Measurements from ENCODE around the gene CATSPERB.

- no peak for TF ChIP-seq ZNF521 (tag by site-specific recombination; IDR thresholded peaks at IDR 0.05)
- TF ChIP-seq GLIS1 (tag by site-specific recombination; IDR thresholded peaks at IDR 0.05): no peak
- TF ChIP-seq, protein P1, sequence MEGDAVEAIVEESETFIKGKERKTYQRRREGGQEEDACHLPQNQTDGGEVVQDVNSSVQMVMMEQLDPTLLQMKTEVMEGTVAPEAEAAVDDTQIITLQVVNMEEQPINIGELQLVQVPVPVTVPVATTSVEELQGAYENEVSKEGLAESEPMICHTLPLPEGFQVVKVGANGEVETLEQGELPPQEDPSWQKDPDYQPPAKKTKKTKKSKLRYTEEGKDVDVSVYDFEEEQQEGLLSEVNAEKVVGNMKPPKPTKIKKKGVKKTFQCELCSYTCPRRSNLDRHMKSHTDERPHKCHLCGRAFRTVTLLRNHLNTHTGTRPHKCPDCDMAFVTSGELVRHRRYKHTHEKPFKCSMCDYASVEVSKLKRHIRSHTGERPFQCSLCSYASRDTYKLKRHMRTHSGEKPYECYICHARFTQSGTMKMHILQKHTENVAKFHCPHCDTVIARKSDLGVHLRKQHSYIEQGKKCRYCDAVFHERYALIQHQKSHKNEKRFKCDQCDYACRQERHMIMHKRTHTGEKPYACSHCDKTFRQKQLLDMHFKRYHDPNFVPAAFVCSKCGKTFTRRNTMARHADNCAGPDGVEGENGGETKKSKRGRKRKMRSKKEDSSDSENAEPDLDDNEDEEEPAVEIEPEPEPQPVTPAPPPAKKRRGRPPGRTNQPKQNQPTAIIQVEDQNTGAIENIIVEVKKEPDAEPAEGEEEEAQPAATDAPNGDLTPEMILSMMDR (tag by site-specific recombination; IDR thresholded peaks at IDR 0.05): no peak
- no peak for TF ChIP-seq ZNF155 (tag by site-specific recombination; IDR thresholded peaks at IDR 0.05)
These were observed 4.8 kb downstream of the CATSPERB start for GRCh38 chr14:91727121-91727520.

Measured in HEK293 (cell line).